ENCODE data around the gene KIDINS220. TPM values are rescaled to one million over a fixed set of nuclear protein-coding genes. Genes with fewer than 3 reads are reported as not detected.

KIDINS220 gene
- total RNA-seq, 4 donors from 2014 or later, result 65.8 to 78.1 (median 73.6) TPM

DNA sequence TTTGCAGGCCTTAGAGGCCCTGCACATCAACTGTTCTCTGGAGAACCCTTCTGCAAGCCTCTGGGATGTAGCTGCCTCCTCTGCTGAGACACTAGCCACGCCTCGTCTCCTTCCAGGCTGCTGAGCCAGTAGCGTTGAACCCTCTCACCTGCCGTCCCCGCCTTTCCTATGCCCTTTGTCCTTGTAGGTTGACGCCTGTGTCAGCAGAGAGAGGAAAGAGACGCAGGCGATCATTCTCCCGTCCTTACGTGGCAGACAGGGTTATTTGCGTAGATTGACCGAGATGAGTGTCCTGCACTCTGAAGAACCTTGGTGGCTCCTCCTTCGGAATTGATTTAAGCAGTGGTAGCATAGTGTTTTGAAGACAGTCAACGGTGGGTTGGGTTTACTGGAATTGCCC, 127.8 kb downstream of the KIDINS220 start:
- Histone ChIP-seq H3K4me1 (no peaks in the 10 kb centered on the region), H3K4me3 (no peak overlapping the region), H3K9me3 (no peaks in the 10 kb centered on the region), H3K36me3 (no peaks in the 10 kb centered on the region), H3K27me3 (peaks cover 0 to 3% (median 0%) of the 10 kb centered on the region in 4 donors), H3K27ac (replicated peaks in 1 of 4) (no peak overlapping the region)
- TF ChIP-seq CTCF (IDR thresholded peaks at IDR 0.05) (no peak), POLR2A (IDR thresholded peaks at IDR 0.05; ENCODE audit: low read depth) (no peak)
- DNase-seq (ENCODE audit: extremely low spot score), result no peak
- intact Hi-C loops (cut with DNase I), result no loop called here
- 87% methylated on average over 13 of the region's 14 CpGs for WGBS

- TF ChIP-seq POLR2A (IDR thresholded peaks at IDR 0.05; ENCODE audit: low read depth) (no peak), CTCF (IDR thresholded peaks at IDR 0.05) (no peak), POLR2AphosphoS5 (IDR thresholded peaks at IDR 0.05) (no peak), EP300 (IDR thresholded peaks at IDR 0.05) (no peak)
- no peaks in the 10 kb centered on the region for H3K36me3 ChIP-seq
- WGBS, result 86% methylated on average over 3 of the region's 3 CpGs
Measured at GRCh38 chr2:8704906-8705305, 132.5 kb downstream of the KIDINS220 start.

GRCh38 chr2:8701681-8702379, 135.6 kb downstream of the KIDINS220 start:
- no peak for TF ChIP-seq EP300 (IDR thresholded peaks at IDR 0.05)
- TF ChIP-seq POLR2AphosphoS5 (IDR thresholded peaks at IDR 0.05), result no peak
- TF ChIP-seq POLR2A (IDR thresholded peaks at IDR 0.05; ENCODE audit: low read depth), result no peak
- no peak for TF ChIP-seq CTCF (IDR thresholded peaks at IDR 0.05)
- DNase-seq (ENCODE audit: extremely low spot score), result no peak
- Histone ChIP-seq H3K4me1 (no peaks in the 10 kb centered on the region), H3K4me3 (no peak overlapping the region), H3K9me3 (peaks cover 0 to 5% (median 0%) of the 10 kb centered on the region in 4 donors), H3K27me3 (no peaks in the 10 kb centered on the region), H3K36me3 (no peaks in the 10 kb centered on the region), H3K27ac (replicated peaks in 1 of 4) (no peak overlapping the region)
- 84% methylated on average over 15 of the region's 16 CpGs for WGBS
- intact Hi-C loops (cut with DNase I), result no loop called here

More at GRCh38 chr2:8704906-8705305, 132.5 kb downstream of the KIDINS220 start:
- Histone ChIP-seq H3K4me3 (no peak overlapping the region), H3K9me3 (no peaks in the 10 kb centered on the region), H3K4me1 (no peaks in the 10 kb centered on the region), H3K27me3 (peaks cover 0 to 3% (median 0%) of the 10 kb centered on the region in 4 donors), H3K27ac (replicated peaks in 1 of 4) (no peak overlapping the region)
- no peak for DNase-seq (ENCODE audit: extremely low spot score)
- intact Hi-C loops (cut with DNase I), result no loop called here

DNA sequence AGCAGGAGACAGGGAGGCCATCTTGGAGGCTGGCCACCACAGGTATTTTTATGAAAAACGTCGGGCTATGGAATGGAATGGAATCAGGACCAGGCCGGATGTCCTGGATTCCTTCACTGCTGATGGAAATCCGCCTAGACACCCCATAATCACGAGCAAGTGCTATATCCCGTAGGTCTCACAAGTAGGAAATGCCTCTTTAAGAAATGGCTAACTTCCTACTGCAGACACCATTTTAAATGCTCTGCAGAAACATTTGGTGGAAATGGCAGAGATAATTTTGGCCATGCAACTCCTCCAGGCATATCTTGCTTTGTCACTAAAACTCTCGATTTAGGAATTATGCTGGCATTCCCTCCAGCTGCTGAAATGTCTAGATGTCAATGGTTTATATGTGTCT, 137.6 kb downstream of the KIDINS220 start:
- DNase-seq (ENCODE audit: extremely low spot score), result no peak
- Histone ChIP-seq H3K27ac (replicated peaks in 1 of 4) (no peak overlapping the region), H3K9me3 (peaks cover 0 to 5% (median 0%) of the 10 kb centered on the region in 4 donors), H3K4me1 (no peaks in the 10 kb centered on the region), H3K36me3 (no peaks in the 10 kb centered on the region), H3K27me3 (no peaks in the 10 kb centered on the region), H3K4me3 (no peak overlapping the region)
- no peak for TF ChIP-seq POLR2A (IDR thresholded peaks at IDR 0.05; ENCODE audit: low read depth)
- TF ChIP-seq EP300 (IDR thresholded peaks at IDR 0.05), result no peak
- no peak for TF ChIP-seq CTCF (IDR thresholded peaks at IDR 0.05)
- TF ChIP-seq POLR2AphosphoS5 (IDR thresholded peaks at IDR 0.05), result no peak
- intact Hi-C loops (cut with DNase I), result loop anchor here (5.0 kb wide), 1 partner anchor 1288 kb away; no protein-coding TSS in a partner anchor
- 88% methylated on average over 7 of the region's 7 CpGs for WGBS
